SK-N-SH (cell line): Measurements from ENCODE around the gene TTC6. TPM values are rescaled to one million over a fixed set of nuclear protein-coding genes. Genes with fewer than 3 reads are reported as not detected.
"Not testable (repeated sequence)": the region's sequence is repeated elsewhere in the genome, so short reads cannot be mapped to it uniquely, and the experiment has no call there.

Source experiments
- CTCF ChIA-PET: fragments of 300-600, 350-600 bp; formaldehyde crosslinking; extraction: SDS; loops from one replicate; lab custom pipeline; 2021; lab: Yijun Ruan, JAX
- POLR2A ChIA-PET: fragments of 350-600 bp; sonication (Branson Sonifier 250); formaldehyde crosslinking; extraction: SDS; loops from one replicate; lab custom pipeline; 2020; ENCODE audit warnings: antibody characterized with exemption, inconsistent platforms; lab: Yijun Ruan, JAX
- DNase-seq: peaks from one replicate; pipeline ENCODE4 v3.0.0; 2012
- H2AFZ ChIP-seq: fragments of 200-600 bp; sonication (generic); 2 replicates; pipeline ENCODE4 v1.8.1; 2016; ENCODE audit warnings: antibody characterized with exemption, mild to moderate bottlenecking, low read depth
- H3F3A ChIP-seq: fragments of 200-600 bp; sonication (generic); replicated peaks from 2 replicates; pipeline ENCODE3; 2016; ENCODE audit warnings: antibody characterized with exemption, mild to moderate bottlenecking; ENCODE audit not compliant: insufficient read depth
- H3K27ac ChIP-seq, 2 experiments: fragments of 200-500 bp in 1 of 2; fragments of 200-600 bp in 1 of 2; sonication (Bioruptor generic) in 1 of 2; sonication (generic), shearing (Covaris generic) in 1 of 2; 2 replicates each; pipeline versions ENCODE4 v1.5.1 to v1.6.1; 2014 to 2016; ENCODE audit warnings: low read depth in 2 of 2, inconsistent platforms in 1 of 2, low read length in 1 of 2, mild to moderate bottlenecking in 1 of 2, mixed read lengths in 1 of 2
- H3K27me3 ChIP-seq: fragments of 200-600 bp; sonication (generic), shearing (Covaris generic); 2 replicates; pipeline ENCODE4 v1.6.1; 2016; ENCODE audit warnings: mixed run types; ENCODE audit not compliant: insufficient read depth
- H3K36me3 ChIP-seq, 2 experiments: fragments of 200-500 bp in 1 of 2; fragments of 200-600 bp in 1 of 2; sonication (Bioruptor generic) in 1 of 2; sonication (generic) in 1 of 2; replicated peaks in 1 of 2; 2 replicates each; pipeline versions ENCODE3 to v1.5.1; 2014 to 2016; ENCODE audit warnings: low read length in 1 of 2, mild to moderate bottlenecking in 1 of 2; ENCODE audit not compliant: insufficient read depth in 2 of 2, control insufficient read depth in 1 of 2
- H3K4me1 ChIP-seq, 2 experiments: fragments of 200-500 bp in 1 of 2; fragments of 200-600 bp in 1 of 2; sonication (Bioruptor generic) in 1 of 2; sonication (generic), shearing (Covaris generic) in 1 of 2; 2 replicates each; pipeline versions ENCODE4 v1.5.1 to v1.6.1; 2014 to 2016; ENCODE audit warnings: low read depth in 1 of 2, low read length in 1 of 2, mixed run types in 1 of 2; ENCODE audit not compliant: insufficient read depth in 2 of 2, control insufficient read depth in 1 of 2
- H3K4me2 ChIP-seq: fragments of 200-600 bp; sonication (generic), shearing (Covaris generic); 2 replicates; pipeline ENCODE4 v1.6.1; 2017; ENCODE audit warnings: mixed run types
- H3K4me3 ChIP-seq, 2 experiments: fragments of 200-500 bp in 1 of 2; fragments of 200-600 bp in 1 of 2; sonication (Bioruptor generic) in 1 of 2; sonication (generic), shearing (Covaris generic) in 1 of 2; 2 replicates each; pipeline versions ENCODE4 v1.5.1 to v1.8.1; 2014 to 2016; ENCODE audit warnings: low read depth in 2 of 2, inconsistent platforms in 1 of 2, low read length in 1 of 2, mild to moderate bottlenecking in 1 of 2, mixed read lengths in 1 of 2, moderate library complexity in 1 of 2
- H3K79me2 ChIP-seq: fragments of 200-600 bp; sonication (generic); 2 replicates; pipeline ENCODE4 v1.8.1; 2017; ENCODE audit warnings: mild to moderate bottlenecking; ENCODE audit not compliant: insufficient read depth
- H3K9ac ChIP-seq: fragments of 200-600 bp; sonication (generic); 2 replicates; pipeline ENCODE4 v1.6.1; 2017; ENCODE audit warnings: mixed run types
- H3K9me2 ChIP-seq: fragments of 200-600 bp; sonication (generic); 2 replicates; pipeline ENCODE4 v1.6.1; 2017; ENCODE audit warnings: mixed run types
- H3K9me3 ChIP-seq: fragments of 200-600 bp; sonication (generic); 2 replicates; pipeline ENCODE4 v1.6.1; 2017; ENCODE audit warnings: mixed run types, mild to moderate bottlenecking, moderate library complexity
- H4K20me1 ChIP-seq: fragments of 200-600 bp; sonication (generic); 2 replicates; pipeline ENCODE4 v1.6.1; 2017; ENCODE audit warnings: mild to moderate bottlenecking, mixed run types; ENCODE audit not compliant: insufficient read depth
- CHD2 ChIP-seq: fragments of 150-350 bp; IDR thresholded peaks from 2 replicates; pipeline ENCODE4 v1.6.1; 2018; ENCODE audit warnings: low read length; ENCODE audit not compliant: partially characterized antibody
- CTCF ChIP-seq: fragments of 200-600 bp; sonication (generic); IDR thresholded peaks from 2 replicates; pipeline ENCODE4 v1.6.1; 2017; ENCODE audit warnings: antibody characterized with exemption, mild to moderate bottlenecking, moderate library complexity
- FOSL2 ChIP-seq: IDR thresholded peaks from 2 replicates; pipeline ENCODE4 v1.4.0; 2012; ENCODE audit warnings: low read depth, mild to moderate bottlenecking, moderate library complexity, borderline replicate concordance
- GATA2 ChIP-seq: sonication (generic); formaldehyde crosslinking; IDR thresholded peaks from 2 replicates; pipeline ENCODE4 v1.5.0; 2020; ENCODE audit warnings: mild to moderate bottlenecking, missing genetic modification reagents
- IRF3 ChIP-seq: fragments of 150-350 bp; IDR thresholded peaks from 2 replicates; pipeline ENCODE4 v1.6.1; 2016; ENCODE audit warnings: mild to moderate bottlenecking, low read depth, low read length
- MAX ChIP-seq: IDR thresholded peaks from 2 replicates; pipeline ENCODE4 v1.4.0; 2012; ENCODE audit warnings: low read depth
- NFIC ChIP-seq: IDR thresholded peaks from 2 replicates; pipeline ENCODE4 v1.4.0; 2012; ENCODE audit warnings: borderline replicate concordance
- NRF1 ChIP-seq: IDR thresholded peaks from 2 replicates; pipeline ENCODE4 v1.6.1; 2012; ENCODE audit warnings: low read depth, mild to moderate bottlenecking, low read length
- POLR2AphosphoS5 ChIP-seq: IDR thresholded peaks from 2 replicates; pipeline ENCODE4 v1.6.1; 2012; ENCODE audit warnings: low read depth, low read length
- RAD21 ChIP-seq: IDR thresholded peaks from 2 replicates; pipeline ENCODE4 v1.6.1; 2012; ENCODE audit warnings: mild to moderate bottlenecking, low read length
- REST ChIP-seq: IDR thresholded peaks from 2 replicates; pipeline ENCODE4 v1.6.1; 2012; ENCODE audit warnings: mild to moderate bottlenecking, low read depth, low read length, moderate library complexity
- RFX5 ChIP-seq: IDR thresholded peaks from 2 replicates; pipeline ENCODE4 v1.6.1; 2012; ENCODE audit warnings: mild to moderate bottlenecking, improper control_type of control experiment, low read length
- YY1 ChIP-seq: IDR thresholded peaks from 2 replicates; pipeline ENCODE4 v1.4.0; 2012; ENCODE audit warnings: low read depth, mild to moderate bottlenecking
- ZBTB33 ChIP-seq: IDR thresholded peaks from 2 replicates; pipeline ENCODE4 v1.4.0; 2012; ENCODE audit warnings: low read depth, borderline replicate concordance
- WGBS: methylation state at CpG from one replicate; pipeline ENCODE4 v1.1.6; 2017; ENCODE audit warnings: low lambda C conversion rate; 5-methylcytosine and 5-hydroxymethylcytosine counted together
- polyA plus RNA-seq, 3 experiments: library from polyadenylated mRNA; depleted of rRNA; stranded (reverse); fragments of >200 nt; gene quantifications; 2 replicates each; pipeline ENCODE4 v1.2.3, GENCODE V29; 2012

The TTC6 gene
- polyA plus RNA-seq, 1 of the 3 experiments (the other 2 are of a cell fraction), result not detected

GRCh38 chr14:37551119-37551518, 44.3 kb upstream of the TTC6 start:
- TF ChIP-seq YY1, result no peak
- TF ChIP-seq CHD2, result no peak
- no peak for TF ChIP-seq ZBTB33
- no peak for TF ChIP-seq RFX5
- no peak for TF ChIP-seq POLR2AphosphoS5
- TF ChIP-seq MAX, result no peak
- TF ChIP-seq GATA2 (CRISPR knock-in tag), result no peak
- no peak for TF ChIP-seq NRF1
- DNase-seq, result no peak
- Histone ChIP-seq H2AFZ (no peak overlapping the region), H3K79me2 (no peaks in the 10 kb centered on the region), H3K9me3 (no peaks in the 10 kb centered on the region), H4K20me1 (no peaks in the 10 kb centered on the region), H3K4me3 (no peak overlapping the region), H3F3A (no peaks in the 10 kb centered on the region), H3K36me3 (no peaks in the 10 kb centered on the region), H3K27ac (no peak overlapping the region), H3K27me3 (no peaks in the 10 kb centered on the region), H3K9ac (no peak overlapping the region), H3K9me2 (no peaks in the 10 kb centered on the region), H3K4me1 (no peaks in the 10 kb centered on the region), H3K4me2 (no peak overlapping the region)
- ChIA-PET POLR2A (no interaction called here), CTCF (no interaction called here)
- WGBS, result 32% methylated on average over 1 of the region's 1 CpG

GRCh38 chr14:37553935-37554550, 41.4 kb upstream of the TTC6 start:
- Histone ChIP-seq H3K4me2 (no peak overlapping the region), H3K4me3 (no peak overlapping the region), H3K4me1 (no peaks in the 10 kb centered on the region), H3K27ac (no peak overlapping the region), H3K9me2 (no peaks in the 10 kb centered on the region), H2AFZ (no peak overlapping the region), H3K9me3 (no peaks in the 10 kb centered on the region), H4K20me1 (no peaks in the 10 kb centered on the region), H3K27me3 (no peaks in the 10 kb centered on the region), H3K9ac (no peak overlapping the region), H3F3A (no peaks in the 10 kb centered on the region), H3K79me2 (no peaks in the 10 kb centered on the region), H3K36me3 (no peaks in the 10 kb centered on the region)
- 13% methylated on average over 1 of the region's 1 CpG for WGBS
- POLR2A ChIA-PET, result no interaction called here
- DNase-seq, result no peak
- CTCF ChIA-PET, result no interaction called here
- no peak for TF ChIP-seq RAD21
- TF ChIP-seq NFIC, result no peak
- TF ChIP-seq POLR2AphosphoS5, result no peak
- TF ChIP-seq FOSL2, result no peak
- no peak for TF ChIP-seq REST
- TF ChIP-seq IRF3, result no peak
- no peak for TF ChIP-seq CTCF
- no peak for TF ChIP-seq GATA2 (CRISPR knock-in tag)

- DNase-seq, H4K20me1 ChIP-seq, H3K9ac ChIP-seq, H3K4me3 ChIP-seq, H3K27me3 ChIP-seq, H3K9me2 ChIP-seq, H3K27ac ChIP-seq, H3K79me2 ChIP-seq, H2AFZ ChIP-seq, H3F3A ChIP-seq, H3K4me2 ChIP-seq, CTCF ChIA-PET, H3K9me3 ChIP-seq, H3K36me3 ChIP-seq, H3K4me1 ChIP-seq, POLR2A ChIA-PET: not testable (repeated sequence)
- WGBS, result no CpG with 5 or more reads among the region's 33 CpGs
These were observed 39.8 kb upstream of the TTC6 start for GRCh38 chr14:37555596-37555995.
